ENCODE data around the gene NAT16.

NAT16 gene

DNA sequence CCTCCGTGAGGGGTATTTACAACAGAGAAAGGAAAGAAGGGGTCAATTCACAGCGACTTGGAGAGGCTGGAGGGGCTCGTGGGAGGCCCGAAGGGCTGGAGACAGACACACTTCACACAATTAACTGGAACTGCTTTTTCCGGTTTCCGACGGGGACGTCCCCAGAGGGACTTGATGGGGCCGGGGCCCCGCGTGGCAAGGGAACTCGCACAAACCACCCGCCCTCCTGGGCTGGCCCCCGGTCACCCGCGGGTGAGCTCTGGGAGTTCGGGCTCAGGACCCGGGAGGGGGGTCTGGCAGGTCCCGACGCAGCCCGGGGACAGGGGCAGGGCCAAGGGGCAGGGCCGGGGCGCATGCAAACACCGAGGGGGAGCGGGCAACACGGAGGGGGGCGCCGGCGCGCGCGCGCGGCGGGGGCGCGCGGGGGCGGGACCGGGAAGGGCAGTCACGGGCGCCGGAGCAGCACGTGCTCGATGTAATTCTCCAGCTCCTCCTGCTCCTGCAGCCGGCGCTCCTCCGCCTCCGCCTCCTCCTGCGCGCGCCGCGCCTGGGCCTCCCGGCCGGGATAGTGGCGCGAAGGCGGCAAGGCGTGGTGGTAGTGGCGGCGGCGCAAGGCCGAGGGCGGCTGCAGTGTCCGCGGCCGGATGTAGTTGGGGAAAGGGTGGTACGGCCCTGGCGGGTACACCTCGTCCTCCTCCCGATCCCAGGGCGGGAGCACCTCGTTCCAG, 17.4 kb downstream of the NAT16 start:
- Histone ChIP-seq H3K9me2 (replicated peaks; ENCODE audit: control insufficient read depth, low read length) (no peaks in the 10 kb centered on the region), H3K79me2 (ENCODE audit: control insufficient read depth, low read length) (peaks cover 12% of the 10 kb centered on the region), H3K4me3 (ENCODE audit: low read length) (peak overlapping the region; percentile 85), H3F3A (ENCODE audit: control insufficient read depth, insufficient read depth) (peaks cover 23% of the 10 kb centered on the region), H3K36me3 (ENCODE audit: control insufficient read depth, low read length) (peaks cover 27% of the 10 kb centered on the region), H3K4me1 (ENCODE audit: control insufficient read depth, low read length) (peaks cover 52% of the 10 kb centered on the region), H3K27me3 (ENCODE audit: control insufficient read depth, low read length) (peaks cover 18% of the 10 kb centered on the region), H3K9me3 (ENCODE audit: control insufficient read depth, insufficient read depth, low read length) (no peaks in the 10 kb centered on the region), H4K20me1 (ENCODE audit: control insufficient read depth, insufficient read depth, low read depth, low read length) (peaks cover 26% of the 10 kb centered on the region), H3K27ac (ENCODE audit: low read depth, low read length) (peak overlapping the region; percentile 78), H3K4me2 (ENCODE audit: low read length) (peak overlapping the region; percentile 72)
- TF ChIP-seq, protein P1, sequence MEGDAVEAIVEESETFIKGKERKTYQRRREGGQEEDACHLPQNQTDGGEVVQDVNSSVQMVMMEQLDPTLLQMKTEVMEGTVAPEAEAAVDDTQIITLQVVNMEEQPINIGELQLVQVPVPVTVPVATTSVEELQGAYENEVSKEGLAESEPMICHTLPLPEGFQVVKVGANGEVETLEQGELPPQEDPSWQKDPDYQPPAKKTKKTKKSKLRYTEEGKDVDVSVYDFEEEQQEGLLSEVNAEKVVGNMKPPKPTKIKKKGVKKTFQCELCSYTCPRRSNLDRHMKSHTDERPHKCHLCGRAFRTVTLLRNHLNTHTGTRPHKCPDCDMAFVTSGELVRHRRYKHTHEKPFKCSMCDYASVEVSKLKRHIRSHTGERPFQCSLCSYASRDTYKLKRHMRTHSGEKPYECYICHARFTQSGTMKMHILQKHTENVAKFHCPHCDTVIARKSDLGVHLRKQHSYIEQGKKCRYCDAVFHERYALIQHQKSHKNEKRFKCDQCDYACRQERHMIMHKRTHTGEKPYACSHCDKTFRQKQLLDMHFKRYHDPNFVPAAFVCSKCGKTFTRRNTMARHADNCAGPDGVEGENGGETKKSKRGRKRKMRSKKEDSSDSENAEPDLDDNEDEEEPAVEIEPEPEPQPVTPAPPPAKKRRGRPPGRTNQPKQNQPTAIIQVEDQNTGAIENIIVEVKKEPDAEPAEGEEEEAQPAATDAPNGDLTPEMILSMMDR (IDR thresholded peaks at IDR 0.05; ENCODE audit: low read depth, low read length, poor library complexity, severe bottlenecking): no peak
- no peak for TF ChIP-seq EZH2phosphoT487 (IDR thresholded peaks at IDR 0.05; ENCODE audit: borderline replicate concordance, low read length)

DNA sequence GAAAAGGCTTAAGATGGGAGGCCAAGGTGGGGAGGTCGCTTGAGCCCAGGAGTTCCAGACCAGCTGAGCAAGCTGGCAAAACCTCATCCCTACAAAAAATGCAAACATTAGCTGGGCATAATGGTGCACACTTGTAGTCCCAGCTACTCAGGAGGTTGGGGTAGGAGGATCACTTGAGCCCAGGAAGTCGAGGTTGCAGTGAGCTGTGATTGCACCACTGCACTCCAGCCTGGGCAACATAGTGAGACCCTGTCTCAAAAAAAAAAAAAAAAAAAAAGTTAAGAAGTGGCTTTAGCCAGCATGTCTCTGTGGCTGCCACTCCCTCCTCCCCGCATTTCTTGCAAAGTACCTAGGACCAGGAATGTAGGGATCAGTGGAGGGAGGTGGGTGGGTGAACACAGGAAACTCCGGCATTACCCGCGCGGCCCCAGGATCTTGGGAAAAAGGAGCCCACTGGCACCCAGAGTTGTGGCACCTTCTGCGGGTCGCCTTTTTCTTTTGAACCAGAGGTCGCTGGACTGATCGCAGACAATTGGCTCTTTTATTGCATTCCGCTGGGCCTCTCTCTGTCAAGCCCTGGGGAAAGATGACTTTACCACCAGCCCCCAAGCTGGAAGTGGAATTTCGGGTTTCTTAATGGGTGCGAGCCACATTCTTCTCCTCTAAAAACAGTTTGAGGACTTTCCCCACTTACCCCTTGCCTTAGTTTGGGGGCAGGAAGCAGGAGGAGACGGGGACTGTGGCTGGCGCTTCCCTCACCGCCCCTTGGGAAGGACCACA, 18.2 kb downstream of the NAT16 start:
- H3F3A ChIP-seq (ENCODE audit: control insufficient read depth, insufficient read depth): peaks cover 27% of the 10 kb centered on the region
- TF ChIP-seq, protein P1 (IDR thresholded peaks at IDR 0.05; ENCODE audit: low read depth, low read length, poor library complexity, severe bottlenecking): no peak
- TF ChIP-seq EZH2phosphoT487 (IDR thresholded peaks at IDR 0.05; ENCODE audit: borderline replicate concordance, low read length): no peak
- H3K79me2 ChIP-seq (ENCODE audit: control insufficient read depth, low read length): peaks cover 12% of the 10 kb centered on the region
- peak overlapping the region; percentile 78 for H3K27ac ChIP-seq (ENCODE audit: low read depth, low read length)
- H3K4me3 ChIP-seq (ENCODE audit: low read length): peak overlapping the region; percentile 85
- peaks cover 18% of the 10 kb centered on the region for H4K20me1 ChIP-seq (ENCODE audit: control insufficient read depth, insufficient read depth, low read depth, low read length)
- H3K4me1 ChIP-seq (ENCODE audit: control insufficient read depth, low read length): peaks cover 43% of the 10 kb centered on the region
- H3K4me2 ChIP-seq (ENCODE audit: low read length): peak overlapping the region; percentile 72
- H3K9me3 ChIP-seq (ENCODE audit: control insufficient read depth, insufficient read depth, low read length): no peaks in the 10 kb centered on the region
- H3K27me3 ChIP-seq (ENCODE audit: control insufficient read depth, low read length): peaks cover 9% of the 10 kb centered on the region
- H3K36me3 ChIP-seq (ENCODE audit: control insufficient read depth, low read length): peaks cover 36% of the 10 kb centered on the region
- no peaks in the 10 kb centered on the region for H3K9me2 ChIP-seq (replicated peaks; ENCODE audit: control insufficient read depth, low read length)

DNA sequence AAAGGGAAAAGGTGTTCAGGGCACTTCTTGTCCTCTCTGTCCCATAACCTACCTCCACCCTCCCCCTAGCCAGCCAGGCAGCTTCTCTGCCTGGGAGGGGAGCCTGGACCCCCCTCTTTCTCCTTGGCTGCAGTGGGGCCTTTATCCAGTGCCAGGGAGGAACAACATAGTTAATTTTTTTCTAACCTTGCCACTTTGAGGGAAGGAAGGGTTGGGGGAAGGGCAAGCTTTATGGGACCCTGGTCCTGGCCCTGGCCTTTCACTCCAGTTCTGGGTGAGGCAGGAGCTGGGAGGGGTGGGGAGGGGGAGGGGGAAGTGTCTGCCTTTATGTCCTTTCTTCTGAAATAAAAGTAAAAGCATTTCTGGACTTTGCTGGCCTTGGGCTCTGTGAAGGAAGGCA, 19.2 kb downstream of the NAT16 start:
- Histone ChIP-seq H3K9me2 (replicated peaks; ENCODE audit: control insufficient read depth, low read length) (no peaks in the 10 kb centered on the region), H3K4me3 (ENCODE audit: low read length) (no peak overlapping the region), H3K27ac (ENCODE audit: low read depth, low read length) (no peak overlapping the region), H3K27me3 (ENCODE audit: control insufficient read depth, low read length) (peaks cover under 1% of the 10 kb centered on the region; the same call in 1 of the 2 replicates), H3K79me2 (ENCODE audit: control insufficient read depth, low read length) (peaks cover 16% of the 10 kb centered on the region), H3K4me2 (ENCODE audit: low read length) (no peak overlapping the region), H3F3A (ENCODE audit: control insufficient read depth, insufficient read depth) (peaks cover 35% of the 10 kb centered on the region), H3K36me3 (ENCODE audit: control insufficient read depth, low read length) (peaks cover 42% of the 10 kb centered on the region), H3K9me3 (ENCODE audit: control insufficient read depth, insufficient read depth, low read length) (no peaks in the 10 kb centered on the region), H3K4me1 (ENCODE audit: control insufficient read depth, low read length) (peaks cover 42% of the 10 kb centered on the region), H4K20me1 (ENCODE audit: control insufficient read depth, insufficient read depth, low read depth, low read length) (peaks cover 15% of the 10 kb centered on the region)
- TF ChIP-seq, protein P1 (IDR thresholded peaks at IDR 0.05; ENCODE audit: low read depth, low read length, poor library complexity, severe bottlenecking): no peak

All from DOHH2 (cell line).